ENCODE results near the gene DAW1.

Gene DAW1

GRCh38 chr2:227890495-227891079, 19.2 kb downstream of the DAW1 start:
- H4K20me1 ChIP-seq (ENCODE audit: insufficient read depth) = no peaks in the 10 kb centered on the region
- H2AFZ ChIP-seq (ENCODE audit: low read depth) = no peak overlapping the region
- peak; percentile 62; the same call in 1 of the 2 replicates for TF ChIP-seq CTCF (conservative IDR thresholded peaks at IDR 0.05; ENCODE audit: low read depth, low read length)
- H3K4me3 ChIP-seq (IDR thresholded peaks at IDR 0.05; ENCODE audit: insufficient read depth, low read depth, low read length) = no peak overlapping the region
- H3K27ac ChIP-seq = no peak overlapping the region
- H3K79me2 ChIP-seq (ENCODE audit: insufficient read depth, low read depth) = no peaks in the 10 kb centered on the region
- no peak overlapping the region for H3K4me2 ChIP-seq
- H3K36me3 ChIP-seq (ENCODE audit: insufficient read depth) = no peaks in the 10 kb centered on the region
- no peaks in the 10 kb centered on the region for H3K27me3 ChIP-seq (ENCODE audit: insufficient read depth, low read depth)
- no peaks in the 10 kb centered on the region for H3K4me1 ChIP-seq (ENCODE audit: low read depth, poor library complexity, severe bottlenecking)
- H3K9ac ChIP-seq = no peak overlapping the region

- H3K4me2 ChIP-seq = no peak overlapping the region
- no peak for TF ChIP-seq CTCF (conservative IDR thresholded peaks at IDR 0.05; ENCODE audit: low read depth, low read length)
- H3K27me3 ChIP-seq (ENCODE audit: insufficient read depth, low read depth) = no peaks in the 10 kb centered on the region
- H3K4me3 ChIP-seq (IDR thresholded peaks at IDR 0.05; ENCODE audit: insufficient read depth, low read depth, low read length) = no peak overlapping the region
- no peak overlapping the region for H2AFZ ChIP-seq (ENCODE audit: low read depth)
- no peaks in the 10 kb centered on the region for H3K79me2 ChIP-seq (ENCODE audit: insufficient read depth, low read depth)
- no peak overlapping the region for H3K9ac ChIP-seq
- H3K27ac ChIP-seq = no peak overlapping the region
- H4K20me1 ChIP-seq (ENCODE audit: insufficient read depth) = no peaks in the 10 kb centered on the region
- no peaks in the 10 kb centered on the region for H3K4me1 ChIP-seq (ENCODE audit: low read depth, poor library complexity, severe bottlenecking)
- no peaks in the 10 kb centered on the region for H3K36me3 ChIP-seq (ENCODE audit: insufficient read depth)
Measured at GRCh38 chr2:227891673-227892072, 20.2 kb downstream of the DAW1 start.

- Histone ChIP-seq H3K4me1 (ENCODE audit: low read depth, poor library complexity, severe bottlenecking) (no peaks in the 10 kb centered on the region), H3K4me3 (IDR thresholded peaks at IDR 0.05; ENCODE audit: insufficient read depth, low read depth, low read length) (no peak overlapping the region), H2AFZ (ENCODE audit: low read depth) (no peak overlapping the region), H3K79me2 (ENCODE audit: insufficient read depth, low read depth) (no peaks in the 10 kb centered on the region), H4K20me1 (ENCODE audit: insufficient read depth) (no peaks in the 10 kb centered on the region), H3K27me3 (ENCODE audit: insufficient read depth, low read depth) (no peaks in the 10 kb centered on the region), H3K27ac (no peak overlapping the region), H3K36me3 (ENCODE audit: insufficient read depth) (no peaks in the 10 kb centered on the region), H3K4me2 (no peak overlapping the region), H3K9ac (no peak overlapping the region)
- TF ChIP-seq CTCF (conservative IDR thresholded peaks at IDR 0.05; ENCODE audit: low read depth, low read length) = no peak
Measured at GRCh38 chr2:227903381-227903780, 31.9 kb downstream of the DAW1 start.

GRCh38 chr2:227906991-227907390, 35.6 kb downstream of the DAW1 start:
- Histone ChIP-seq H3K4me1 (ENCODE audit: low read depth, poor library complexity, severe bottlenecking) (no peaks in the 10 kb centered on the region), H3K79me2 (ENCODE audit: insufficient read depth, low read depth) (no peaks in the 10 kb centered on the region), H4K20me1 (ENCODE audit: insufficient read depth) (no peaks in the 10 kb centered on the region), H2AFZ (ENCODE audit: low read depth) (no peak overlapping the region), H3K4me3 (IDR thresholded peaks at IDR 0.05; ENCODE audit: insufficient read depth, low read depth, low read length) (no peak overlapping the region), H3K27me3 (ENCODE audit: insufficient read depth, low read depth) (no peaks in the 10 kb centered on the region), H3K9ac (no peak overlapping the region), H3K4me2 (no peak overlapping the region), H3K36me3 (ENCODE audit: insufficient read depth) (no peaks in the 10 kb centered on the region), H3K27ac (no peak overlapping the region)
- no peak for TF ChIP-seq CTCF (conservative IDR thresholded peaks at IDR 0.05; ENCODE audit: low read depth, low read length)

All from KMS-11 (cell line).